Activated T-cell treated with anti-CD3 and anti-CD28 coated beads, Interleukin-2, amount 50 U/mL, for 72 hours (primary cell): ENCODE measurements around the gene MAP2K3. TPM values are rescaled to one million over a fixed set of nuclear protein-coding genes. Genes with fewer than 3 reads are reported as not detected.

ENCODE experiments used
- ATAC-seq, 2 donors: fragments of 150-1000 bp; cut with Tn5 transposase; replicated peaks in 1 of 2; 2 replicates each; pipeline ENCODE4 v1.10.0; 2021; ENCODE audit warnings: moderate library complexity in 2 of 2, mild to moderate bottlenecking in 1 of 2
- DNase-seq, 2 donors: peaks; one replicate each; pipeline ENCODE4 v3.0.0; 2021 to 2022; ENCODE audit warnings: mixed read lengths in 1 of 2
- H3K27ac Mint-ChIP-seq: one replicate; pipeline ENCODE4 v1.8.0; 2022; ENCODE audit warnings: mild to moderate bottlenecking, moderate library complexity, mixed read lengths
- H3K27me3 Mint-ChIP-seq: one replicate; pipeline ENCODE4 v1.8.0; 2022; ENCODE audit warnings: low read depth, mixed read lengths
- H3K36me3 Mint-ChIP-seq, 2 donors: one replicate each; pipeline ENCODE4 v1.8.0; 2022; ENCODE audit warnings: mixed read lengths in 2 of 2, mild to moderate bottlenecking in 1 of 2; ENCODE audit not compliant: insufficient read depth in 2 of 2
- H3K4me1 Mint-ChIP-seq: one replicate; pipeline ENCODE4 v1.8.0; 2022; ENCODE audit warnings: low read depth, mixed read lengths
- H3K4me3 Mint-ChIP-seq, 2 donors: one replicate each; pipeline ENCODE4 v1.8.0; 2022; ENCODE audit warnings: mild to moderate bottlenecking in 2 of 2, mixed read lengths in 2 of 2, moderate library complexity in 2 of 2
- H3K9me3 Mint-ChIP-seq, 2 donors: one replicate each; pipeline ENCODE4 v1.8.0; 2022; ENCODE audit warnings: mixed read lengths in 2 of 2
- total RNA-seq, 2 donors: library from RNA; stranded (reverse); gene quantifications; one replicate each; pipeline ENCODE4 v1.2.3, GENCODE V29; 2022

MAP2K3 gene
- total RNA-seq, 2 donors from 2014 or later = 104 to 107 TPM

DNA sequence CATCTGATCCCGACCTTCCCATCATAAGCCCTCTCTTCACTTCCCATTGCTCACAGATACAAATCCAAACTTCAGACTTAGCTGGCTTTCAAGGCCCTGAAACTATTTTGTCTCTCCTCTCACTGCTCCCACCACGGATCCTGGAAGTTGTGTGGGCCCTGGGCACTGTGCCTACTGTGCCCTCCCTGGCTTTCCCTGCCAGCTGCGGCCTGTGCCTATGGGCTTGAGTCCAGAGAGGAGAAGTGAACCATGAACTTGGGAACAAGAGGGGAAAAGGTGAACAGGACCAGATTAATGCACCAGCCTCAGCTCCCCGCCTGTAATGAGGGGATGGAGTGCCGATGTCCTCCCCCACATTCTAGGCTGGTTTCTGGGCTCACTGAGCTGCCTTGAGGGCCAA lies 72.8 kb downstream of the MAP2K3 start:
- H3K27me3 Mint-ChIP-seq = no peaks in the 10 kb centered on the region
- H3K9me3 Mint-ChIP-seq = no peaks in the 10 kb centered on the region
- H3K27ac Mint-ChIP-seq = no peak overlapping the region
- no peak for DNase-seq
- H3K36me3 Mint-ChIP-seq = no peaks in the 10 kb centered on the region
- ATAC-seq = no peak
- no peak overlapping the region for H3K4me3 Mint-ChIP-seq
- H3K4me1 Mint-ChIP-seq = no peaks in the 10 kb centered on the region

DNA sequence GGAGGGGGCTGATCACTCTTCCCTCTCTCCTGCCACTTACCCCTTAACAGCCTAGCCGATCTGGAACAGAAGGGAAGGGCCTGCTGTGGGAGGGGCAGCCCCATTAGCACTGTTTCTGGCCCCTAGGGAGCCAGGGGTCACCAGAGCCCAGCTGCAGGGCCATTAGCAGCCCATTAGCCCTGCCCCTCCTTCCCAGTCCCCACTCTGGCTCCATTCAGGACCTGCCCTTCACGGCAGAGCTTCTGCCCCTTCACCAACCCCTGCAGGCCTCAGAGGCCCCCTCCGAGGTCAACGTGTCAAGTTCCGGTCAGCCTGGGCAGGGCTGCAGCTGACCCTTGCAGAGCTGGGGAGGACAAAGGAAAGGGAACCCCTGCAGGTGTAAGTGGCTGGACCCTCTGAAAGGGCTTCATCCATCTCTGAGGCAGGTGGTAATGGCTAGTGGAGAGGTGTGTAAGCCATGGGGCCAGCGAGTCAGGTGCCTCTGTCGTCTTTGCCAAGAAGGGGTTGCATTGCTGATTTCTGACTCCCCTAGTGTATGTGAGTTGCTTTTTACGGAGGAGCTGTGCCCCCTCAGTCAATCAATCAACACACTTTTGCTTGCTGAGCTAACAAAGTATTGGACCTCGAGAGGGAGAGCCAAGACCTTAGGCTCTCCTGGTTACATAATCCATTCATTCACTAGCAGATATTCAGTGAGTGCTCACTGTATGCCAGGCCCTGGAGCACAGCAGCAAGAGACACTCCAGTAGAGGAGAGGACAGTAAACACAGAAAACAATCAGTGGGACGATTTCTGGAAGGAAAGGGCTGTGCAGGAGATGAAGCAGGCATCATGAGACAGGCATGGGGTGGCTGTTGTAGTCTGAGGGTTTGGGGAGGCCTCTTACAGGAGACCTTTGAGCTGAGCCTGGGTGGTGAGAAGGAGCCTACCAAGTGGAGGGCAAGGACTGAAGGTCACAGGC lies 73.5 kb downstream of the MAP2K3 start:
- H3K36me3 Mint-ChIP-seq = no peaks in the 10 kb centered on the region
- no peaks in the 10 kb centered on the region for H3K9me3 Mint-ChIP-seq
- no peaks in the 10 kb centered on the region for H3K27me3 Mint-ChIP-seq
- no peak overlapping the region for H3K27ac Mint-ChIP-seq
- no peak overlapping the region for H3K4me3 Mint-ChIP-seq
- DNase-seq (no peak), ATAC-seq (no peak)
- no peaks in the 10 kb centered on the region for H3K4me1 Mint-ChIP-seq

DNA sequence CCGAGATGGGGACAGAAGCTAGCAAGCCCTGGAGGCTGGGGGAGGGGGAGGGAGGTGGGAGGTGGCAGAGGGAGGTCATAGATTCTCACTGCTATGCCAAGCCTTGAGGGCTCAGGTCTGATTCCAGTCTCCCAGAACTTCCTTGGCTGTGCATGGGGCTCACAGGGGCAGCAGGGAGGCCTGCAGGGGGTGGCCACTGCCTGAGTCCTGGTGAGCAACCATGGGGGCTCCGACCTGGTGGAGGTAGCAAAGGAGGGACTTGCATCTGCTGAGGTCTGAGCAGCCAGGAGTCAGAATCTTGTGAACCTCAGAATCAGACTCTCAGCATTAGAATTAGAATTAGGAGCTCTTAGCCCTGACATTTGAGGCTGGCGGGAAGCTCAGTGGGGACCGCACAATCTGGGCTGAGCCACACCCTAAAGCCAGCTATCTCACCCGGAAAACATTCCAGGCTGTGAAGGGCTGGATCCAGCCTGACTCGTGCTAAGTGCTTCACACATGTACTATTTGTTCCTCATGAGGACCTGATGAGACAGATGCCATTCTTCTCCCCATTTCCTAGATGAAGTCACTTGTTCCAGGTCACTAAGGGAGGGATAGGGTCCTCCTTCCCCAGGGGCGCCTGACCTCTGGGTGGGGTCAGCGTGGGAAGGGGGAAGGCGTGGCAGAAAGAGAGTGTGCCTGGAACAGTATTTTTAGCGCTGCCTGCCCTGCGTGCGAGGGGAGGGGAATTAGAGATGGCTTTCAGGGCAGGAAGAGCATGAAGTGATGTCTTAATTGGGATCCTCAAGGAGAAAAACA lies 74.4 kb downstream of the MAP2K3 start:
- DNase-seq (no peak), ATAC-seq (no peak)
- Mint-ChIP-seq H3K9me3 (no peaks in the 10 kb centered on the region), H3K36me3 (no peaks in the 10 kb centered on the region), H3K4me3 (no peak overlapping the region), H3K27ac (no peak overlapping the region), H3K27me3 (no peaks in the 10 kb centered on the region), H3K4me1 (no peaks in the 10 kb centered on the region)

DNA sequence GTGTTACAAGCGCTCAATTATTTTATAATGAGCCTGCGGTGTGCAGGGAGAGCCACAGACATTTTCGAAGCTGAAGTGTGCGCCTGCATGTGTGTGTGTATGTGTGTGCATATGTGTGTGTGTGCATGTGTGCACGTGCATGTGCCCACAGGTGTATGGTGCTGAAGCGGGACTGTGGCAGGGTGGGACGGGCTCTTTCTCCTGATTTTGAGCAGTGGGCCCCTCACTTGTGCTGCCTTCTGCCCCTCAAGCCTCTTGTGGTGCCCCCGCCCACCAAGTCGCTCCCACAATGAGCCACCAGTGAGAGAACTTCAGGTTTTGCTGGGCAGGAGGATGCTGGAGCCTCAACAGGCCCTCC lies 75.0 kb downstream of the MAP2K3 start:
- Mint-ChIP-seq H3K27me3 (no peaks in the 10 kb centered on the region), H3K4me1 (no peaks in the 10 kb centered on the region), H3K36me3 (no peaks in the 10 kb centered on the region), H3K4me3 (no peak overlapping the region), H3K27ac (no peak overlapping the region), H3K9me3 (no peaks in the 10 kb centered on the region)
- no peak for DNase-seq
- no peak for ATAC-seq

DNA sequence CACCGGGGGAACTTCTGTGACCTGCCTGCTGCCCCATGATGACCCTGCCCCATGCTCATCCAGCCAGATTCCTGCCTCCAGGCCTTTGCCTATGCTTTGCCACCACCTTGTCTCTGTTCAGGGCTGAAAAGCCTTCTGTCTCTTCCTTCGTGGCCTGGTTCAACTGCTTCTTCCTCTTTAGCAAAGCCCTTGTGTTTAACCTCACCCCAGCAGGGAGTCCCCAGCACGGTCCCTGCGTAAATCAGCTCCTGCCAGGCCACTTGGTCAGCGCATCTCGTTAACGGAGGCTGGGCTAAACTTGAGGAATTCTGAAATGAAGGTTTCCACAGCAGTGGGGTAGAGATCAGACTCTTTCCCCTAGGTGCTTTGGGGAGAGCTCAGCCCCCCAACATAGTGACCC lies 75.5 kb downstream of the MAP2K3 start:
- ATAC-seq = no peak
- Mint-ChIP-seq H3K4me1 (no peaks in the 10 kb centered on the region), H3K4me3 (no peak overlapping the region), H3K27ac (no peak overlapping the region), H3K27me3 (no peaks in the 10 kb centered on the region), H3K36me3 (no peaks in the 10 kb centered on the region), H3K9me3 (no peaks in the 10 kb centered on the region)
- DNase-seq = no peak

DNA sequence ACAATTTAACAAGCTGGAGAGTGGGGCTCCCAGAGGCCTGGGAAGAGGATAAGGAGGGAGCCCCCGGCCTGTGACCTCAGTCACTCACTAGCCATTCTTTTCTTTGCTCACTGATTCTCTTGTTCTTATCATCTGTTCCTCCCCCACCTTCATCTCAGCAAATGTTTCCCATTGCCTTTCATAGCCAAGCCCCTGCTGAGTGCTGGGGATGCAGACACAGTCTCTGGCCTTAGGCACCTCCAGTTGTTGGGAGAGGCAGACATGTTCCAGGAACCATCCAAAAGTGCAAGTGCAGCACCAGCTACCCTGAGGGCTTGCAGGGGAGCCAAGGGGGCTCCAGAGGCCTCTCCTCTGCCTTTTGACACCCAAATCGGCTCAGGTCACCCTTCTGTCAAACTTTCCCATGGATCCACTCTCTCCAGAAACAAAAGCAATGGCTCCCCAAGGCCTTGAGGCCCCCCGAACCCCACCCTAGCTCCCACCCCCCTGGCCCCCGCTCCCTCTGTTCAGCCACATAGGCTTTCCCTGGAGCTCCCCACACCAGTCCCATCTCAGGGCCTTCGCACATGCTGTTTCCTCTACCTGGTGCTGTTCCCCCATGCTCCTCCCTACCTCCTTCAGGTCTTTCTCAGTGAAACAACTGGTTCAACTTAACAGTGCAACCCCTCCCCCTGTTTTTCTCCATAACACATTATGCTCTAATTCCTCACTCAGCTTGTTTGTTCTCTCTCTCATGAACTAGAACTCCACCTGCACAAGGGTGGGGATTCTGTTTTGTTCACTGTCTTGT lies 76.7 kb downstream of the MAP2K3 start:
- no peak for ATAC-seq
- DNase-seq = no peak
- no peak overlapping the region for H3K27ac Mint-ChIP-seq
- H3K36me3 Mint-ChIP-seq = no peaks in the 10 kb centered on the region
- no peaks in the 10 kb centered on the region for H3K4me1 Mint-ChIP-seq
- no peaks in the 10 kb centered on the region for H3K27me3 Mint-ChIP-seq
- no peak overlapping the region for H3K4me3 Mint-ChIP-seq
- no peaks in the 10 kb centered on the region for H3K9me3 Mint-ChIP-seq

DNA sequence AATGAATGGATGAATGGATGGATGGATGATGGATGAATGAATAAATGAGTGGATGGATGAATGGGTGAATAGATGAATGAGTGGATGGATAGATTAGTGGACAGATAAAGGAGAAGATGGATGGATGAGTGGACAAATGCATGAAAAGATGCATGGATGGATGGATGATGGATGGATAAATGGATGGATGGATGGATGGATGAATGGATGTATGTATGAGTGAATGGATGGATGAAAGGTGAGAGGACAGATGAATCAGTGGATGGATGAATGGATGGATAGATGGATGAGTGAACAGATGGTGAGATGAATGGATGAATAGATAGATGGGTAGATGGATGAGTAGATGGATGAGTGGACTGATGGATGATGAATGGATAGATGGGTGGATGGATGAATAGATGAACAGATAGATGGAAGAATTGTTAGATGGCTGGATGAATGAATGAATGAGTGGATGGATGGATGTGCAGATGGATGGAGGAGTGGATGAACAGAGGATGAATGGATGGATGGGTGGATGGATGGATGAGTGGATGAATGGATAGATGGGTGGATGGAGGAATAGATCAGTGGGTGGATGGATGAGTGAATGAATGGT lies 77.9 kb downstream of the MAP2K3 start:
- H3K4me1 Mint-ChIP-seq = no peaks in the 10 kb centered on the region

DNA sequence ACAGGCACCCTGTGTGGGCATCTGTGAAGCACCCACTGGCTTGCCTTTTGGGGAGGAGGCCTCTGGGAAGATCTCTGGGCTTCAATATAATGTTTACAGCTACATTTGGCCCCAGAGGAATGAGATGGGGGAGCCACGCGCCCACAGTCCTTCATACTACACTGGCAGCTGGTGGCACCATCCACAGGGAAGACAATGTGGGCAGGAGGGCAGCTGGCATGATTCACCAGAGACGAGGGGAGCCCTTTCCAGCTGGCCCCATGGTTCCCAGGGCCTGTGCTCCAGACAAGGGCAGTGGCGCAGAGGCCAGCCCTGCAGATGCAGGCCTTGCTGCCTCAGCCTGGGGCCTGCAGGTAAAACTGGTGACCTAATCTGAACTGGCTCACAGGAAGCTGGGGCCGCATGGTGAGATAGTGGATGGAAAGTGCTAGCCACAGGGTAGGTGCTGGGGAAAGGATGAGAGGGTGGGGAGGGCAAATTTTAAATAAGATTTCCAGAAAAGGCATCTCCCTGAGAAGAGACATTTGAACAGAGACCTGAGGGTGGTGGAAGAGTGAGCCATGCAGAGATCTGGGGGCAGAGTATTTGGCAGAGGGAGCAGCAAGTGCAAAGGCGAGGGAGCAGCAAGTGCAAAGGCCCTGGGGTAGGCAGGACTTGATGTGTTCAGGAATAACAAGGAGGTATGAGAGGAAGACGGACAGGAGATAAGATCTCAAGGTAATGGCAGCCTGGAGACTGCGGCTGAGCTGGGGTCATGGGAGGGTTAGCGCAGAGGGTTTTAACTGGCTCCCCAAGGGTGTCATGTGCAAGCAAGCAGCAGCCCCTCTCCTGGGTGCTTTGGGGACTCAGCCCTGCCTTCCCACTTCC lies 79.5 kb downstream of the MAP2K3 start:
- Mint-ChIP-seq H3K4me1 (peaks cover 4% of the 10 kb centered on the region), H3K27me3 (no peaks in the 10 kb centered on the region), H3K9me3 (no peaks in the 10 kb centered on the region), H3K36me3 (no peaks in the 10 kb centered on the region), H3K4me3 (no peak overlapping the region), H3K27ac (no peak overlapping the region)
- ATAC-seq (no peak), DNase-seq (no peak)

More for the DNA sequence above, 77.9 kb downstream of the MAP2K3 start:
- DNase-seq = no peak
- no peaks in the 10 kb centered on the region for H3K36me3 Mint-ChIP-seq
- no peaks in the 10 kb centered on the region for H3K27me3 Mint-ChIP-seq
- no peak overlapping the region for H3K27ac Mint-ChIP-seq
- no peak for ATAC-seq
- no peak overlapping the region for H3K4me3 Mint-ChIP-seq
- no peaks in the 10 kb centered on the region for H3K9me3 Mint-ChIP-seq

Other genes with a start within 250 kb of the MAP2K3 start
- gene USP22, start 241.7 kb upstream of the MAP2K3 start, total RNA-seq = 100 to 1,000 TPM; 175 to 195 TPM
- 10 to 100 TPM; 19.5 to 21.4 TPM for gene DHRS7B, start 157.7 kb upstream of the MAP2K3 start, total RNA-seq
- gene TMEM11, start 70.5 kb upstream of the MAP2K3 start, total RNA-seq = 10 to 100 TPM; 21.4 to 25.9 TPM
- 1 to 10 TPM; 7.4 to 8.8 TPM for gene NATD1, start 31.3 kb upstream of the MAP2K3 start, total RNA-seq
- gene KCNJ12, start 91.6 kb downstream of the MAP2K3 start, total RNA-seq = not detected